Upper lobe of right lung (tissue), 1 donor: ENCODE data around the gene SNED1. TPM values are rescaled to one million over a fixed set of nuclear protein-coding genes. Genes with fewer than 3 reads are reported as not detected.

Experiments used
- ATAC-seq: fragments of 200-7000 bp; cut with Tn5 transposase; one replicate; pipeline ENCODE4 v1.9.1; 2020; ENCODE audit warnings: mild to moderate bottlenecking, moderate library complexity
- DNase-seq: peaks from one replicate; pipeline ENCODE4 v3.0.0-alpha.2; 2020
- H3K27ac ChIP-seq: fragments of 200-600 bp; one replicate; pipeline ENCODE4 v1.8.0; 2022
- H3K27me3 ChIP-seq: fragments of 200-600 bp; one replicate; pipeline ENCODE4 v1.8.0; 2022; ENCODE audit warnings: mild to moderate bottlenecking
- H3K36me3 ChIP-seq: fragments of 200-600 bp; one replicate; pipeline ENCODE4 v1.8.0; 2022
- H3K4me1 ChIP-seq: fragments of 200-600 bp; one replicate; pipeline ENCODE4 v1.8.0; 2022
- H3K4me3 ChIP-seq: fragments of 200-600 bp; one replicate; pipeline ENCODE4 v1.8.0; 2022; ENCODE audit warnings: mild to moderate bottlenecking
- H3K9me3 ChIP-seq: fragments of 200-600 bp; one replicate; pipeline ENCODE4 v1.8.0; 2022
- CTCF ChIP-seq: fragments of 200-600 bp; IDR thresholded peaks from one replicate; pipeline ENCODE4 v1.8.0; 2022; ENCODE audit warnings: antibody characterized with exemption
- intact Hi-C: fragments of 100-400 bp; cut with DNase I; formaldehyde crosslinking; loops from one replicate; pipeline ENCODE4 v1.11.0; 2022
- total RNA-seq: library from RNA; stranded (reverse); fragmentation: NEBNext Ultra II Directional; extraction: Animal tissue kit (Norgen Biotek cat#: 25700); gene quantifications from one replicate; pipeline ENCODE4 v1.2.1, GENCODE V29; 2021
- donor health status: DM: no; HTN: yes; CAD: no; lungs with severe emphysema.

The SNED1 gene
- total RNA-seq, 1 donor from 2014 or later, result 38.4 TPM

GRCh38 chr2:241105641-241106040 lies 107.2 kb downstream of the SNED1 start:
- DNase-seq, result no peak

GRCh38 chr2:241107031-241107783 lies 108.8 kb downstream of the SNED1 start:
- no peaks in the 10 kb centered on the region for H3K27me3 ChIP-seq
- no peak for DNase-seq
- intact Hi-C loops, result no loop called here
- peaks cover 11% of the 10 kb centered on the region for H3K4me1 ChIP-seq
- no peaks in the 10 kb centered on the region for H3K36me3 ChIP-seq
- H3K27ac ChIP-seq, result no peak overlapping the region
- H3K4me3 ChIP-seq, result no peak overlapping the region
- TF ChIP-seq CTCF, result no peak
- H3K9me3 ChIP-seq, result no peaks in the 10 kb centered on the region
- no peak for ATAC-seq

More at GRCh38 chr2:241105641-241106040, 107.2 kb downstream of the SNED1 start:
- H3K9me3 ChIP-seq, result no peaks in the 10 kb centered on the region
- TF ChIP-seq CTCF, result no peak
- H3K36me3 ChIP-seq, result no peaks in the 10 kb centered on the region
- no peak for ATAC-seq
- no peaks in the 10 kb centered on the region for H3K27me3 ChIP-seq
- H3K4me1 ChIP-seq, result peaks cover 16% of the 10 kb centered on the region
- intact Hi-C loops, result no loop called here
- no peak overlapping the region for H3K4me3 ChIP-seq
- no peak overlapping the region for H3K27ac ChIP-seq

GRCh38 chr2:241108271-241109209 lies 110.1 kb downstream of the SNED1 start:
- Histone ChIP-seq H3K27me3 (no peaks in the 10 kb centered on the region), H3K4me3 (no peak overlapping the region), H3K27ac (no peak overlapping the region), H3K4me1 (peaks cover 4% of the 10 kb centered on the region), H3K9me3 (no peaks in the 10 kb centered on the region), H3K36me3 (no peaks in the 10 kb centered on the region)
- no peak for TF ChIP-seq CTCF
- intact Hi-C loops, result no loop called here
- ATAC-seq (peak; percentile 49), DNase-seq (no peak)

GRCh38 chr2:241109210-241110088 lies 111.0 kb downstream of the SNED1 start:
- H3K36me3 ChIP-seq, result no peaks in the 10 kb centered on the region
- H3K27me3 ChIP-seq, result no peaks in the 10 kb centered on the region
- ATAC-seq (no peak), DNase-seq (no peak)
- no peak overlapping the region for H3K4me3 ChIP-seq
- H3K4me1 ChIP-seq, result no peaks in the 10 kb centered on the region
- intact Hi-C loops, result no loop called here
- H3K9me3 ChIP-seq, result no peaks in the 10 kb centered on the region
- H3K27ac ChIP-seq, result no peak overlapping the region
- no peak for TF ChIP-seq CTCF

GRCh38 chr2:241110089-241110606 lies 111.7 kb downstream of the SNED1 start:
- intact Hi-C loops, result no loop called here
- Histone ChIP-seq H3K27me3 (no peaks in the 10 kb centered on the region), H3K36me3 (no peaks in the 10 kb centered on the region), H3K27ac (no peak overlapping the region), H3K4me3 (no peak overlapping the region), H3K4me1 (no peaks in the 10 kb centered on the region), H3K9me3 (no peaks in the 10 kb centered on the region)
- DNase-seq, result no peak
- no peak for TF ChIP-seq CTCF
- no peak for ATAC-seq
